Upper lobe of right lung (tissue), 1 donor: Measurements from ENCODE around the gene SORBS1. TPM values are rescaled to one million over a fixed set of nuclear protein-coding genes. Genes with fewer than 3 reads are reported as not detected.

ENCODE experiments used
- ATAC-seq: fragments of 200-7000 bp; cut with Tn5 transposase; one replicate; pipeline ENCODE4 v1.9.1; 2020; ENCODE audit warnings: mild to moderate bottlenecking, moderate library complexity
- DNase-seq: peaks from one replicate; pipeline ENCODE4 v3.0.0-alpha.2; 2020
- H3K27ac ChIP-seq: fragments of 200-600 bp; one replicate; pipeline ENCODE4 v1.8.0; 2022
- H3K27me3 ChIP-seq: fragments of 200-600 bp; one replicate; pipeline ENCODE4 v1.8.0; 2022; ENCODE audit warnings: mild to moderate bottlenecking
- H3K36me3 ChIP-seq: fragments of 200-600 bp; one replicate; pipeline ENCODE4 v1.8.0; 2022
- H3K4me1 ChIP-seq: fragments of 200-600 bp; one replicate; pipeline ENCODE4 v1.8.0; 2022
- H3K4me3 ChIP-seq: fragments of 200-600 bp; one replicate; pipeline ENCODE4 v1.8.0; 2022; ENCODE audit warnings: mild to moderate bottlenecking
- H3K9me3 ChIP-seq: fragments of 200-600 bp; one replicate; pipeline ENCODE4 v1.8.0; 2022
- intact Hi-C: fragments of 100-400 bp; cut with DNase I; formaldehyde crosslinking; loops from one replicate; pipeline ENCODE4 v1.11.0; 2022
- total RNA-seq: library from RNA; stranded (reverse); fragmentation: NEBNext Ultra II Directional; extraction: Animal tissue kit (Norgen Biotek cat#: 25700); gene quantifications from one replicate; pipeline ENCODE4 v1.2.1, GENCODE V29; 2021
- TF ChIP-seq, protein P1 (sequence below): fragments of 200-600 bp; IDR thresholded peaks from one replicate; pipeline ENCODE4 v1.8.0; 2022; ENCODE audit warnings: antibody characterized with exemption
- donor health status: DM: no; HTN: yes; CAD: no; lungs with severe emphysema.

SORBS1 gene
- total RNA-seq, 1 donor from 2014 or later, result 50.7 TPM

GRCh38 chr10:95501203-95502094 is 59.7 kb downstream of the SORBS1 start:
- intact Hi-C loops, result no loop called here
- Histone ChIP-seq H3K4me3 (no peak overlapping the region), H3K9me3 (no peaks in the 10 kb centered on the region), H3K36me3 (no peaks in the 10 kb centered on the region), H3K27me3 (no peaks in the 10 kb centered on the region), H3K27ac (no peak overlapping the region), H3K4me1 (peaks cover 15% of the 10 kb centered on the region)
- no peak for DNase-seq
- no peak for ATAC-seq
- TF ChIP-seq, protein P1, sequence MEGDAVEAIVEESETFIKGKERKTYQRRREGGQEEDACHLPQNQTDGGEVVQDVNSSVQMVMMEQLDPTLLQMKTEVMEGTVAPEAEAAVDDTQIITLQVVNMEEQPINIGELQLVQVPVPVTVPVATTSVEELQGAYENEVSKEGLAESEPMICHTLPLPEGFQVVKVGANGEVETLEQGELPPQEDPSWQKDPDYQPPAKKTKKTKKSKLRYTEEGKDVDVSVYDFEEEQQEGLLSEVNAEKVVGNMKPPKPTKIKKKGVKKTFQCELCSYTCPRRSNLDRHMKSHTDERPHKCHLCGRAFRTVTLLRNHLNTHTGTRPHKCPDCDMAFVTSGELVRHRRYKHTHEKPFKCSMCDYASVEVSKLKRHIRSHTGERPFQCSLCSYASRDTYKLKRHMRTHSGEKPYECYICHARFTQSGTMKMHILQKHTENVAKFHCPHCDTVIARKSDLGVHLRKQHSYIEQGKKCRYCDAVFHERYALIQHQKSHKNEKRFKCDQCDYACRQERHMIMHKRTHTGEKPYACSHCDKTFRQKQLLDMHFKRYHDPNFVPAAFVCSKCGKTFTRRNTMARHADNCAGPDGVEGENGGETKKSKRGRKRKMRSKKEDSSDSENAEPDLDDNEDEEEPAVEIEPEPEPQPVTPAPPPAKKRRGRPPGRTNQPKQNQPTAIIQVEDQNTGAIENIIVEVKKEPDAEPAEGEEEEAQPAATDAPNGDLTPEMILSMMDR, result no peak

DNA sequence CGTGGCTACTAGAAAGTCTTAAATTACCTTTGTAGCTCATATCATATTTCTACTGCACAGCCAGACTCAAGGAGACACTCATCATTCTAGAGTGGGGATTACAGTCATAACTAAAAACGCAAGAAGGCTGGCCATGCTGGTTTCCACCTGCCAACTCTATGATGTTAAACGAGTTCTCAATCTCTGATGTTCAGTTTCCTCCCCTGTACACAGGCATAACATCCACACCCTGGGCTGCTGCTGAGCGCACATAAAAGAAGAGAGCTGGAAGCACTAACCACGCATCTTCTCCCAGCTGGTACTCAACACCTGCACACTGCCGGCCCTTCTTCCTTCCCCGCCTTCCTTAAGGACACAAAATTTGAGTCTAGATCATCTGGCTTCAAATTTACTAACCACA is 60.5 kb downstream of the SORBS1 start:
- no peaks in the 10 kb centered on the region for H3K36me3 ChIP-seq
- no peak overlapping the region for H3K4me3 ChIP-seq
- DNase-seq, result no peak
- peak; percentile 59 for ATAC-seq
- intact Hi-C loops, result no loop called here
- TF ChIP-seq, protein P1, result no peak
- H3K4me1 ChIP-seq, result peaks cover 7% of the 10 kb centered on the region
- no peaks in the 10 kb centered on the region for H3K27me3 ChIP-seq
- H3K9me3 ChIP-seq, result no peaks in the 10 kb centered on the region
- H3K27ac ChIP-seq, result no peak overlapping the region

DNA sequence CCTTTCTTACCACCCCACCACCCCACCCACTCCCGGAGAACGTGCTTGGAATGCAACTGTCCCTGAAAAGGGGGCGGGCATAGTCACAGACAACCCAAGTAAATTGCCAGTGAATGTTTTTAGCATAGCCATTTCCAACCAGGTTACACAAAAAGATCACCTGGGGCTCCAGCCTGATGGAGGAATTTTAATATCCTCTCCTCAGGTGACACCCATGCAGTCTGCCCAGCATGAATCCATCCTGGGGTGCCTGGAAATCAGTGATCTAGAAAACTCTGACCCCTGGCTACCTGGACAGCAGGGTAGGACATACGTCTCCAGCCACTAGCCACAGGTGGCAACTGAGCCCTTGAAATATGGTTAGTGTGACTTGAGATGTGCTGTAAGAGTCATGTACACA is 61.1 kb downstream of the SORBS1 start:
- Histone ChIP-seq H3K27ac (no peak overlapping the region), H3K9me3 (no peaks in the 10 kb centered on the region), H3K4me1 (peaks cover 7% of the 10 kb centered on the region), H3K36me3 (no peaks in the 10 kb centered on the region), H3K4me3 (no peak overlapping the region), H3K27me3 (no peaks in the 10 kb centered on the region)
- no peak for DNase-seq
- ATAC-seq, result no peak
- TF ChIP-seq, protein P1, result no peak
- intact Hi-C loops, result no loop called here

DNA sequence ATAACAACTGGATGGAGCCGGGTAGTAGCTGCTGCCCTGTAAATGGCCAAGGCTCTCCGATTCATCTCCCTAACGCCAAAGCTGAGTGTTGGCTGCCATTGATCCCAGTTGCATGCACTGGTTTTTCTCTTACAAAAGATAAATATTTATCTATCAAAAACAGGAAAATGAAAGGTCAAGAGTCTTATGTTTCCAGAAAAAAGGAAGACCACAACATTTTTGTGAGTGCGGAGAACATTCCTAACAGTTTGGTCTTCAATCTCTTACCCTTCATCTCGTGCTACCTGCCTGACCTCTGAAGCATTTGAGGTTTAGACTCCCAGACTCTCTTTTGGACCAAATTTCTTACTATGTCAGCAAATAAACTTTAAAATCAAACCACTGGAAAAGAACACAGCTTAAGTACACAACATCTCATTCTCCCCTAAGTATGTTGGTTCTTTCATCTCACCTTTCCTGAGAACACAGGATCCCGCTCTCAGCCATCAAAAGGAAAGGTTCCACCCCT is 61.6 kb downstream of the SORBS1 start:
- Histone ChIP-seq H3K4me1 (peaks cover 7% of the 10 kb centered on the region), H3K27me3 (no peaks in the 10 kb centered on the region), H3K27ac (no peak overlapping the region), H3K4me3 (no peak overlapping the region), H3K36me3 (no peaks in the 10 kb centered on the region), H3K9me3 (no peaks in the 10 kb centered on the region)
- TF ChIP-seq, protein P1, result no peak
- ATAC-seq, result peak; percentile 17
- intact Hi-C loops, result no loop called here
- DNase-seq, result no peak

- TF ChIP-seq, protein P1, result no peak
- ATAC-seq, result no peak
These were observed 64.2 kb downstream of the SORBS1 start for GRCh38 chr10:95496951-95497350.

More at GRCh38 chr10:95496951-95497350, 64.2 kb downstream of the SORBS1 start:
- intact Hi-C loops, result no loop called here
- Histone ChIP-seq H3K27me3 (no peaks in the 10 kb centered on the region), H3K36me3 (no peaks in the 10 kb centered on the region), H3K4me3 (no peak overlapping the region), H3K27ac (no peak overlapping the region), H3K9me3 (no peaks in the 10 kb centered on the region), H3K4me1 (peaks cover 7% of the 10 kb centered on the region)
- DNase-seq, result no peak
